ENCODE measurements around the gene HJV.

HJV gene

GRCh38 chr1:145975216-145975615 is 46.3 kb downstream of the HJV start:
- no peak for DNase-seq

DNA sequence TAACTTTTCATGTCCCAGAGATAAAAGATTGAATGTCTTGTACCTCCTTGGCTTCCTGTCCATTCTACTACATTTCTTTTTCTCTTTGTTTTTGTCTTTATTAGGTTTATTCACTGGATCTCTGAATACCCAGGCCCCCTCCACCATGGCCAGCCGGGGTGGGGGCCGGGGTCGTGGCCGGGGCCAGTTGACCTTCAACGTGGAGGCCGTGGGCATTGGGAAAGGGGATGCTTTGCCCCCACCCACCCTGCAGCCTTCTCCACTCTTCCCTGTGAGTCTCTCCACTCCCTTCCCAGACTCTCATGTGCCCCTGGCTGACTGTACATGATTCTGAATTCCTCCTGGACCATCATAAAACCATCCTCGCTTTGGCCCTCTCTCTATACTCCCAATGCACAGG is 46.8 kb downstream of the HJV start:
- DNase-seq: no peak

GRCh38 chr1:145972580-145972979 is 49.0 kb downstream of the HJV start:
- DNase-seq: no peak

Data from stimulated activated CD4-positive, alpha-beta T cell treated with anti-CD3 and anti-CD28 coated beads, Interleukin-4, amount 100 ng/mL, for 24 hours (primary cell).